Ishikawa (cell line): ENCODE measurements around the gene ZNF865.

Experiments used
- CEBPB ChIP-seq: IDR thresholded peaks from 2 replicates; pipeline ENCODE4 v1.6.1; 2012
- CREB1 ChIP-seq: IDR thresholded peaks from 2 replicates; pipeline ENCODE4 v1.6.1; 2012; ENCODE audit warnings: low read depth
- EGR1 ChIP-seq: IDR thresholded peaks from 2 replicates; pipeline ENCODE4 v1.6.1; 2012
- EP300 ChIP-seq: IDR thresholded peaks from 2 replicates; pipeline ENCODE4 v1.6.1; 2012; ENCODE audit warnings: borderline replicate concordance
- FOXM1 ChIP-seq: IDR thresholded peaks from 2 replicates; pipeline ENCODE4 v1.6.1; 2012; ENCODE audit warnings: low read depth, borderline replicate concordance
- MAX ChIP-seq: IDR thresholded peaks from 2 replicates; pipeline ENCODE4 v1.6.1; 2012
- NFIC ChIP-seq: IDR thresholded peaks from 2 replicates; pipeline ENCODE4 v1.6.1; 2012
- RAD21 ChIP-seq: IDR thresholded peaks from 2 replicates; pipeline ENCODE4 v1.6.1; 2012; ENCODE audit warnings: low read depth
- TAF1 ChIP-seq: IDR thresholded peaks from 2 replicates; pipeline ENCODE4 v1.6.1; 2012; ENCODE audit warnings: low read depth, mild to moderate bottlenecking
- TCF12 ChIP-seq: IDR thresholded peaks from 2 replicates; pipeline ENCODE4 v1.6.1; 2012; ENCODE audit warnings: low read depth
- TEAD4 ChIP-seq: IDR thresholded peaks from 2 replicates; pipeline ENCODE4 v1.6.1; 2012
- USF1 ChIP-seq: IDR thresholded peaks from 2 replicates; pipeline ENCODE4 v1.6.1; 2012
- YY1 ChIP-seq: IDR thresholded peaks from 2 replicates; pipeline ENCODE4 v1.6.1; 2012; ENCODE audit warnings: low read depth
- ZBTB7A ChIP-seq: IDR thresholded peaks from 2 replicates; pipeline ENCODE4 v1.6.1; 2012; ENCODE audit warnings: low read depth
- TF ChIP-seq, protein P1 (sequence below): IDR thresholded peaks from 2 replicates; pipeline ENCODE4 v1.6.1; 2012; ENCODE audit warnings: low read depth, mild to moderate bottlenecking

Gene ZNF865

DNA sequence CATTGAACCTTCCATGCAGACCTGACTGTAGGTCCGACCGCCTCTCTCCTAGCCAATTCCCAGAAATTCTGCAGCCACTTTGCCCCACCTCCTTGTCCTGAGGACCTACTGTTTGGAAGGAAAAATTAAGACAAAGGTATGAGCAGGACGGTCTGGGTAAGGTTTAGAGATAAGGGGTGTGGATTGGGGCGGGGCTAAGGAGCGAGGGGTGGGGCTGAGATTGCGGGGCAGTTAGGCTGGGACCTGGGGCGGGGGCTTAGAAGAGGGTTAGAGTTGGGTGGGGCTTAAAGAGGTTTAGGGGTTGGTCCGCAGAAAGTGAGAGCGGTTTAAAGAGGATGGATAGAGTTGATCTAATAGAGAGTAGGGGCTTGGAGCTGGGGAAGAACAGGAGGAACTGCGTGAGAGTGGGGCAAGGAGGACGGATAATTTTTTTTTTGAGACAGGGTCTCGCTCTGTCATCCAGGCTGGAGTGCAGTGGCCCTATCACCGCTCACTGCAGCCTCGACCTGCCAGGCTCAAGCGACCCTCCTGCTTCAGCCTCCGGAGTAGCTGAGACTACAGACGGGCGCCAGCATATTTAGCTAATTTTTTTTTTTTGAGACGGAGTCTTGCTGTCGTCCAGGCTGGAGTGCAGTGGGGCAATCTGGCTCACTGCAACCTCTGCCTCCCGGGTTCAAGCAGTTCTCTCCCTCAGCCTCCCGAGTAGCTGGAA is 1.7 kb upstream of the ZNF865 start:
- TF ChIP-seq USF1 (no peak), TCF12 (no peak), EP300 (no peak), CREB1 (no peak), ZBTB7A (no peak), EGR1 (no peak), TAF1 (no peak), YY1 (no peak), MAX (no peak), CEBPB (no peak), RAD21 (no peak), TEAD4 (no peak), FOXM1 (no peak), NFIC (no peak)
- TF ChIP-seq, protein P1, sequence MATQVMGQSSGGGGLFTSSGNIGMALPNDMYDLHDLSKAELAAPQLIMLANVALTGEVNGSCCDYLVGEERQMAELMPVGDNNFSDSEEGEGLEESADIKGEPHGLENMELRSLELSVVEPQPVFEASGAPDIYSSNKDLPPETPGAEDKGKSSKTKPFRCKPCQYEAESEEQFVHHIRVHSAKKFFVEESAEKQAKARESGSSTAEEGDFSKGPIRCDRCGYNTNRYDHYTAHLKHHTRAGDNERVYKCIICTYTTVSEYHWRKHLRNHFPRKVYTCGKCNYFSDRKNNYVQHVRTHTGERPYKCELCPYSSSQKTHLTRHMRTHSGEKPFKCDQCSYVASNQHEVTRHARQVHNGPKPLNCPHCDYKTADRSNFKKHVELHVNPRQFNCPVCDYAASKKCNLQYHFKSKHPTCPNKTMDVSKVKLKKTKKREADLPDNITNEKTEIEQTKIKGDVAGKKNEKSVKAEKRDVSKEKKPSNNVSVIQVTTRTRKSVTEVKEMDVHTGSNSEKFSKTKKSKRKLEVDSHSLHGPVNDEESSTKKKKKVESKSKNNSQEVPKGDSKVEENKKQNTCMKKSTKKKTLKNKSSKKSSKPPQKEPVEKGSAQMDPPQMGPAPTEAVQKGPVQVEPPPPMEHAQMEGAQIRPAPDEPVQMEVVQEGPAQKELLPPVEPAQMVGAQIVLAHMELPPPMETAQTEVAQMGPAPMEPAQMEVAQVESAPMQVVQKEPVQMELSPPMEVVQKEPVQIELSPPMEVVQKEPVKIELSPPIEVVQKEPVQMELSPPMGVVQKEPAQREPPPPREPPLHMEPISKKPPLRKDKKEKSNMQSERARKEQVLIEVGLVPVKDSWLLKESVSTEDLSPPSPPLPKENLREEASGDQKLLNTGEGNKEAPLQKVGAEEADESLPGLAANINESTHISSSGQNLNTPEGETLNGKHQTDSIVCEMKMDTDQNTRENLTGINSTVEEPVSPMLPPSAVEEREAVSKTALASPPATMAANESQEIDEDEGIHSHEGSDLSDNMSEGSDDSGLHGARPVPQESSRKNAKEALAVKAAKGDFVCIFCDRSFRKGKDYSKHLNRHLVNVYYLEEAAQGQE: no peak

DNA sequence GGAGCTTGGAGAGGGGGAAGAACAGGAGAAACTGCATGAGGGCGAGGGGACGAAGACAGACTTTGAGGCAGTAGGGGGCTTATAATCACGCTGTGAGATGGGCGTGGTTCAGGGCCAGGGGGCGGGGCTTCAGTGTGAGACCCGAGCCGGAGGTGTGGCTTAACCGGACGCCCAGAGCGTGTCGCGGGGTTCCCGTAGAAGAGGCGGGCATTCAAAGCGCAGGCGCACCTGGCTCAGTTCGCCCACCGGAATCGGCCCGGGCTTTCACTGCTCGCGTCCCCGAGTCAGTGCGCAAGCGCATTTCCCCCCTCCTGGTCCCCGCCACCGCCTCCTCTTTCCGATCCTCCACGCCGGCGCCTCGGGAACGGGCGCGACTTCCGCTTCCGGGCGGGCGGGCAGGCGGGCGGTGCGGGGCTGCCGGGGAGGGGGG is 225 bp upstream of the ZNF865 start:
- 0 out of 2 replicates have a peak, but pooled peaks have one; percentile 10 for TF ChIP-seq ZBTB7A
- no peak for TF ChIP-seq NFIC
- 0 out of 2 replicates have a peak, but pooled peaks have one; percentile 32 for TF ChIP-seq TCF12
- TF ChIP-seq FOXM1: no peak
- TF ChIP-seq MAX: peak; percentile 81
- TF ChIP-seq EGR1: peak; percentile 30; the same call in 1 of the 2 replicates

- TF ChIP-seq ZBTB7A (no peak), MAX (no peak), TEAD4 (no peak), CEBPB (no peak), TAF1 (no peak), RAD21 (no peak)
These were observed 982 bp downstream of the ZNF865 start for GRCh38 chr19:55606471-55606787.

GRCh38 chr19:55606817-55607216 is 1.4 kb downstream of the ZNF865 start:
- TF ChIP-seq FOXM1: no peak
- TF ChIP-seq EGR1: no peak

- TF ChIP-seq RAD21: no peak
- no peak for TF ChIP-seq EGR1
- no peak for TF ChIP-seq YY1
- no peak for TF ChIP-seq TAF1
- no peak for TF ChIP-seq CREB1
- no peak for TF ChIP-seq NFIC
- no peak for TF ChIP-seq EP300
- no peak for TF ChIP-seq TEAD4
- TF ChIP-seq USF1: no peak
- TF ChIP-seq FOXM1: no peak
- TF ChIP-seq ZBTB7A: no peak
- TF ChIP-seq CEBPB: no peak
- TF ChIP-seq, protein P1: no peak
These were observed 3.9 kb downstream of the ZNF865 start for GRCh38 chr19:55609326-55609725.

- TF ChIP-seq RAD21 (no peak), EGR1 (no peak), EP300 (no peak), CEBPB (no peak), ZBTB7A (no peak), MAX (no peak), TEAD4 (no peak), TCF12 (no peak), YY1 (no peak), NFIC (no peak), CREB1 (no peak), FOXM1 (no peak), USF1 (no peak), TAF1 (no peak)
- TF ChIP-seq, protein P1: no peak
These were observed 6.0 kb downstream of the ZNF865 start for GRCh38 chr19:55611300-55611982.
